Measurements from ENCODE around the gene PKN2. TPM values are rescaled to one million over a fixed set of nuclear protein-coding genes. Genes with fewer than 3 reads are reported as not detected.

The PKN2 gene
- total and polyA plus RNA-seq, 9 of the 15 experiments (the other 6 are each of a cell fraction or from before 2014, with no cell fraction given) = 4.5 to 25.3 (median 19.2) TPM

DNA sequence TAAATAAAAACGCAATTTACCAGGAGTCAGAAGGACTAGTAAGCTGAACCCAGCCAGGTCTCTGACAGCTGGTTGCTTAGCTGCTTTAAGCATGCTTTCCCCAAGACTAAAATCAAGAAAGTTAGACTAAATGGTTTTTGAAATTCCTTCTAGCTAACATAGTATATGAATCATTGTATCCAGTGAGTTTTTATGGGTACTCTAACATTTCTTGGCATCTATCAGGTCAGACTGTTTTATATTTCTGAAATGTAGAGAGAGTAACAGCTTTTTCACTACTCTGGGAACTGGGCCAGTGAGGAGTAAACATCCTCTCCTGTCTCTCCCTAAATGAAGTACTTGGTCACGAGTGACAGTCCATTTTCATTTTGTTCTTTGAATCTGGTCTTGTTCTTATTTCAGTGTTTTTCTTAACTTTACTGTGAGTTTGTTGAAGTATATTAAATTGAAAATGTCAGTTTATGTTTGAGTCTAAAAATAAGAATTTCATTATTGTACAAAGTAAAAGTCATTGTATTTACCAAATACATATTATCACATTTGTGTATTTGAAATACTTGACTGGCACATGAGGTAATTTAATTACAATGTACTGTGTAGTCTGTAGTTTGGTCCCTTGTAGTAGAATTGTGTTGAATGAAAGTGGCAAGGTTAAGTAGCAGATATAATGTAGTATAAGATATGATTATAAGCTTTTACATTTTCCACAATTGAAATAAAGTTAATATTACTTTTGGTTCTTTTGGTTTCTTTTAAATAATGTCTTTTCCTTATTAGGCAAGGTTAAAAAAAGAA is 47.6 kb downstream of the PKN2 start:
- intact Hi-C loops (cut with micrococcal nuclease) (no loop called here), in situ Hi-C loops (cut with MboI) (no loop called here)
- no peak overlapping the region for H3K4me3 ChIP-seq
- CTCF ChIA-PET (ENCODE audit: low intra/inter-chr PET ratio) = interaction anchor here (0.7 kb wide), 1 partner anchor 31 kb away, joined by 3 read pairs; no protein-coding TSS in a partner anchor
- BruUV-seq (replicated peaks) = no TSS peak
- POLR2A ChIA-PET = interaction anchor here (1.3 kb wide), 1 partner anchor 8 kb away, joined by 4 read pairs; no protein-coding TSS in a partner anchor
- TF ChIP-seq EZH2 (IDR thresholded peaks at IDR 0.05; ENCODE audit: borderline replicate concordance, low read depth, low read length) (no peak), ELF1 (tag; IDR thresholded peaks at IDR 0.05) (0 out of 2 replicates have a peak, but pooled peaks have one; percentile 17), NFIC (IDR thresholded peaks at IDR 0.05) (0 out of 2 replicates have a peak, but pooled peaks have one; percentile 8)
- H3K9ac ChIP-seq (ENCODE audit: insufficient read depth in 1 of 2, low read depth in 2 of 2, low read length in 2 of 2) = no peak overlapping the region
- peaks cover 93% of the 10 kb centered on the region for H3K79me2 ChIP-seq (ENCODE audit: control insufficient read depth, insufficient read depth, low read length)
- no peaks in the 10 kb centered on the region for H4K20me1 ChIP-seq (replicated peaks; ENCODE audit: control insufficient read depth, insufficient read depth, low read length)
- H2AFZ ChIP-seq (ENCODE audit: low read depth, low read length) = no peak overlapping the region
- H3K4me2 ChIP-seq (ENCODE audit: insufficient read depth, low read length) = no peak overlapping the region
- H3K27ac ChIP-seq (ENCODE audit: extremely low read depth, low read depth, low read length) = peak overlapping the region; percentile 11; the same call in 1 of the 3 replicates
- no peaks in the 10 kb centered on the region for H3K9me1 ChIP-seq (ENCODE audit: control insufficient read depth, insufficient read depth, low read length)
- FAIRE-seq (peak; percentile 72), ATAC-seq (peak; percentile 69), DNase-seq (ENCODE audit: extremely low read depth in 1 of 4, low spot score in 3 of 4) (peak in 1 of 4 experiments; percentile 9)
- H3K9me3 ChIP-seq (replicated peaks; ENCODE audit: control insufficient read depth, insufficient read depth, low read depth, low read length) = peaks cover 5% of the 10 kb centered on the region; the same call in 1 of the 2 replicates
- H3K4me1 ChIP-seq (replicated peaks in 1 of 2; ENCODE audit: control insufficient read depth in 2 of 2, insufficient read depth in 2 of 2, low read length in 2 of 2) = peaks cover 0 to 6% of the 10 kb centered on the region in 2 experiments; a peak in 1 of 5 replicates
- H3K27me3 ChIP-seq (ENCODE audit: control insufficient read depth in 2 of 2, insufficient read depth in 2 of 2, low read length in 2 of 2) = no peaks in the 10 kb centered on the region
- H3K36me3 ChIP-seq (ENCODE audit: control insufficient read depth, insufficient read depth, low read length) = peaks cover 11% of the 10 kb centered on the region
- 25% methylated on average over 2 of the region's 2 CpGs for WGBS (ENCODE audit: insufficient coverage, low coverage, missing lambda C conversion rate)

GRCh38 chr1:88735382-88735781 is 51.3 kb downstream of the PKN2 start:
- peaks cover 12% of the 10 kb centered on the region; the same call in 2 of the 3 replicates for H3K36me3 ChIP-seq (ENCODE audit: control insufficient read depth, insufficient read depth, low read length)
- H2AFZ ChIP-seq (ENCODE audit: low read depth, low read length) = no peak overlapping the region
- POLR2A ChIA-PET = no interaction called here
- no peak for DNase-seq (ENCODE audit: extremely low read depth in 1 of 4, low spot score in 3 of 4)
- TF ChIP-seq, protein P1, sequence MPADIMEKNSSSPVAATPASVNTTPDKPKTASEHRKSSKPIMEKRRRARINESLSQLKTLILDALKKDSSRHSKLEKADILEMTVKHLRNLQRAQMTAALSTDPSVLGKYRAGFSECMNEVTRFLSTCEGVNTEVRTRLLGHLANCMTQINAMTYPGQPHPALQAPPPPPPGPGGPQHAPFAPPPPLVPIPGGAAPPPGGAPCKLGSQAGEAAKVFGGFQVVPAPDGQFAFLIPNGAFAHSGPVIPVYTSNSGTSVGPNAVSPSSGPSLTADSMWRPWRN (IDR thresholded peaks at IDR 0.05; ENCODE audit: low read depth) = no peak
- TF ChIP-seq ZNF507 (tag; conservative IDR thresholded peaks at IDR 0.05) = no peak
- TF ChIP-seq ZNF740 (CRISPR knock-in tag; IDR thresholded peaks at IDR 0.05) = no peak
- peak in 1 of 2 experiments; percentile 61; a peak in 1 of 4 replicates for TF ChIP-seq ZNF740 (tag; IDR thresholded peaks at IDR 0.05)
- TF ChIP-seq HDGF (IDR thresholded peaks at IDR 0.05) = no peak
- no peaks in the 10 kb centered on the region for H4K20me1 ChIP-seq (replicated peaks; ENCODE audit: control insufficient read depth, insufficient read depth, low read length)
- peaks cover 98% of the 10 kb centered on the region for H3K79me2 ChIP-seq (ENCODE audit: control insufficient read depth, insufficient read depth, low read length)
- H3K4me2 ChIP-seq (ENCODE audit: insufficient read depth, low read length) = no peak overlapping the region
- peaks cover 5% of the 10 kb centered on the region; the same call in 1 of the 2 replicates for H3K9me3 ChIP-seq (replicated peaks; ENCODE audit: control insufficient read depth, insufficient read depth, low read depth, low read length)
- BruUV-seq (replicated peaks) = no TSS peak
- no peak for FAIRE-seq
- no peaks in the 10 kb centered on the region for H3K9me1 ChIP-seq (ENCODE audit: control insufficient read depth, insufficient read depth, low read length)
- peaks cover 0 to 6% of the 10 kb centered on the region in 2 experiments; a peak in 1 of 5 replicates for H3K4me1 ChIP-seq (replicated peaks in 1 of 2; ENCODE audit: control insufficient read depth in 2 of 2, insufficient read depth in 2 of 2, low read length in 2 of 2)
- no peaks in the 10 kb centered on the region for H3K27me3 ChIP-seq (ENCODE audit: control insufficient read depth in 2 of 2, insufficient read depth in 2 of 2, low read length in 2 of 2)
- intact Hi-C loops (cut with micrococcal nuclease) = loop anchor here (5.0 kb wide), 1 partner anchor 142 kb away; no protein-coding TSS in a partner anchor
- no peak overlapping the region for H3K9ac ChIP-seq (ENCODE audit: insufficient read depth in 1 of 2, low read depth in 2 of 2, low read length in 2 of 2)
- ATAC-seq = no peak
- CTCF ChIA-PET (ENCODE audit: low intra/inter-chr PET ratio) = no interaction called here
- H3K27ac ChIP-seq (ENCODE audit: extremely low read depth, low read depth, low read length) = no peak overlapping the region
- no peak overlapping the region for H3K4me3 ChIP-seq
- in situ Hi-C loops (cut with MboI) = no loop called here

Measured in K562 (cell line).